Keratinocyte (primary cell): ENCODE results near the gene CTIF. TPM values are rescaled to one million over a fixed set of nuclear protein-coding genes. Genes with fewer than 3 reads are reported as not detected.

Experiments
- DNase-seq: peaks from one replicate; pipeline ENCODE4 v3.0.0-alpha.2; 2011; ENCODE audit warnings: low read depth, missing footprints, low spot score
- FAIRE-seq: peaks from 2 replicates; lab custom pipeline; 2011; peaks lifted over from hg19 to GRCh38; lab: Jason Lieb, UNC
- H2AFZ ChIP-seq: 2 replicates; pipeline ENCODE4 v1.6.0; 2012; ENCODE audit warnings: low read length, control low read depth, inconsistent platforms; ENCODE audit not compliant: control insufficient read depth
- H3K27ac ChIP-seq: 2 replicates; pipeline ENCODE4 v1.5.1; 2011; ENCODE audit warnings: low read length; ENCODE audit not compliant: control insufficient read depth, insufficient read depth
- H3K27me3 ChIP-seq: 3 replicates; pipeline ENCODE4 v1.6.0; 2011; ENCODE audit warnings: low read length; ENCODE audit not compliant: control insufficient read depth, insufficient read depth; ENCODE audit errors: extremely low read depth
- H3K36me3 ChIP-seq, 2 experiments: 2 replicates in 1 of 2; 3 replicates in 1 of 2; pipeline ENCODE4 v1.5.1; 2011; ENCODE audit warnings: low read length in 2 of 2, mild to moderate bottlenecking in 1 of 2; ENCODE audit not compliant: control insufficient read depth in 2 of 2, insufficient read depth in 2 of 2; ENCODE audit errors: extremely low read depth in 1 of 2
- H3K4me1 ChIP-seq: 3 replicates; pipeline ENCODE4 v1.5.1; 2011; ENCODE audit warnings: low read length; ENCODE audit not compliant: control insufficient read depth, insufficient read depth; ENCODE audit errors: extremely low read depth
- H3K4me2 ChIP-seq: 3 replicates; pipeline ENCODE4 v1.6.0; 2011; ENCODE audit warnings: low read depth, low read length; ENCODE audit not compliant: control insufficient read depth, insufficient read depth; ENCODE audit errors: extremely low read depth
- H3K4me3 ChIP-seq, 3 experiments: fragments of 200-600 bp in 1 of 3; sonication (generic) in 1 of 3; 2 replicates in 2 of 3; 3 replicates in 1 of 3; pipeline ENCODE4 v1.5.1; 2011 to 2016; ENCODE audit warnings: low read length in 3 of 3, mild to moderate bottlenecking in 3 of 3, control low read depth in 2 of 3, inconsistent platforms in 1 of 3, low read depth in 1 of 3, mixed read lengths in 1 of 3, mixed run types in 1 of 3, moderate library complexity in 1 of 3; ENCODE audit not compliant: control insufficient read depth in 2 of 3, insufficient read depth in 2 of 3; ENCODE audit errors: extremely low read depth in 1 of 3
- H3K79me2 ChIP-seq: 2 replicates; pipeline ENCODE4 v1.6.0; 2012; ENCODE audit warnings: low read length; ENCODE audit not compliant: control insufficient read depth, insufficient read depth
- H3K9ac ChIP-seq: 3 replicates; pipeline ENCODE4 v1.6.0; 2011; ENCODE audit warnings: low read length; ENCODE audit not compliant: control insufficient read depth, insufficient read depth; ENCODE audit errors: extremely low read depth
- H3K9me1 ChIP-seq: 3 replicates; pipeline ENCODE4 v1.6.0; 2011; ENCODE audit warnings: low read length; ENCODE audit not compliant: control insufficient read depth, insufficient read depth; ENCODE audit errors: extremely low read depth
- H3K9me3 ChIP-seq: 2 replicates; pipeline ENCODE4 v1.5.1; 2012; ENCODE audit warnings: low read depth, low read length; ENCODE audit not compliant: control insufficient read depth
- H4K20me1 ChIP-seq: 3 replicates; pipeline ENCODE4 v1.6.0; 2011; ENCODE audit warnings: low read length; ENCODE audit not compliant: control insufficient read depth, insufficient read depth; ENCODE audit errors: extremely low read depth
- CTCF ChIP-seq, 3 experiments: IDR thresholded peaks in 1 of 3; conservative IDR thresholded peaks in 1 of 3; optimal IDR thresholded peaks in 1 of 3; 2 replicates in 2 of 3; 3 replicates in 1 of 3; pipeline versions ENCODE3 to v1.5.1; 2011; ENCODE audit warnings: low read length in 3 of 3, mild to moderate bottlenecking in 3 of 3, moderate library complexity in 2 of 3, control low read depth in 1 of 3, inconsistent platforms in 1 of 3; ENCODE audit not compliant: insufficient read depth in 2 of 3; ENCODE audit errors: extremely low read depth in 1 of 3
- EZH2 ChIP-seq: IDR thresholded peaks from one replicate; pipeline ENCODE4 v1.6.1; 2012; ENCODE audit warnings: inconsistent platforms, mild to moderate bottlenecking, low read length, moderate library complexity
- dilution Hi-C: fragments of 300-500 bp; cut with MboI; formaldehyde crosslinking; loops from one replicate; pipeline ENCODE4 v1.7.0; 2020; ENCODE audit warnings: low sequenced_read_pairs; ENCODE audit not compliant: extremely low pct_ligation_motif_present
- polyA plus RNA-seq, 5 experiments: library from polyadenylated mRNA; depleted of rRNA in 3 of 5; stranded (reverse) in 3 of 5; stranded (forward) in 1 of 5; unstranded in 1 of 5; fragments of >200 nt; gene quantifications; 1 replicate in 1 of 5; 2 replicates in 3 of 5; 3 replicates in 1 of 5; pipeline versions ENCODE4 v1.2.1 to v1.2.3, GENCODE V29; 2011 to 2012; ENCODE audit warnings: missing spikeins in 2 of 5, low read depth in 1 of 5, low replicate concordance in 1 of 5

Gene CTIF
- polyA plus RNA-seq, 1 donor (not counting 4 experiments of a cell fraction or from before 2014, with no cell fraction given): 15.0 TPM

GRCh38 chr18:48687346-48688042 lies 148.7 kb downstream of the CTIF start:
- no peaks in the 10 kb centered on the region for H3K9me1 ChIP-seq
- FAIRE-seq: no peak
- no peaks in the 10 kb centered on the region for H3K9me3 ChIP-seq
- no peak overlapping the region for H3K4me3 ChIP-seq
- TF ChIP-seq EZH2 (no peak), CTCF (optimal IDR thresholded peaks at IDR 0.05 in 1 of 3, IDR thresholded peaks at IDR 0.05 in 1 of 3, conservative IDR thresholded peaks at IDR 0.05 in 1 of 3; ENCODE audit: extremely low read depth in 1 of 3, insufficient read depth in 2 of 3, low read length in 3 of 3) (no peak)
- H3K4me1 ChIP-seq: no peaks in the 10 kb centered on the region
- H3K27me3 ChIP-seq: no peaks in the 10 kb centered on the region
- no peak overlapping the region for H3K27ac ChIP-seq
- H3K79me2 ChIP-seq: no peaks in the 10 kb centered on the region
- no peak for DNase-seq
- no peak overlapping the region for H3K9ac ChIP-seq
- H3K36me3 ChIP-seq: peaks cover 4 to 13% of the 10 kb centered on the region in 2 experiments
- no peak overlapping the region for H3K4me2 ChIP-seq
- dilution Hi-C loops: no loop called here
- no peaks in the 10 kb centered on the region for H4K20me1 ChIP-seq
- H2AFZ ChIP-seq: no peak overlapping the region

DNA sequence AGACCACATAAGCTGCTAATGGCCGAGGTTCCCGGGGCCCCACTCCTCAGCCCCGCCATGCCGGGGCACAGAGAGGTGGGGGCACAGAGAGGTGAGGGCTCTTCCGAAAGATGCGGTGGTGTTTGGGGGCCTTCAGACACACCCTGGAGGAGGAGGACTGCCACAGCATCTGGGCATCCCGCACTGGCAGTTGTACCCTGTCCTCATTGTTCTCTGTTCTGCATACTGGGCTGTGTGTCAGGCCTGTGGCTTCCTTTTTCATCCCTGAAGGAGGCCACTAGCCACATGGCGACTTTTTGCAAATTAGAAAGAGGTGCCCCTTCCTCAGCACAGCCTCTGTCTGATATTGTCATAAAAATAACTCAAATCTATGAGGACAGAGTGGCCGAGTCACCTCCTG lies 150.1 kb downstream of the CTIF start:
- Histone ChIP-seq H3K9me1 (no peaks in the 10 kb centered on the region), H3K27me3 (no peaks in the 10 kb centered on the region), H4K20me1 (no peaks in the 10 kb centered on the region), H3K36me3 (peaks cover 4 to 8% of the 10 kb centered on the region in 2 experiments), H3K27ac (no peak overlapping the region), H3K4me1 (no peaks in the 10 kb centered on the region), H3K9ac (no peak overlapping the region), H3K4me2 (no peak overlapping the region), H3K9me3 (no peaks in the 10 kb centered on the region), H2AFZ (no peak overlapping the region), H3K79me2 (no peaks in the 10 kb centered on the region), H3K4me3 (no peak overlapping the region)
- dilution Hi-C loops: no loop called here
- no peak for TF ChIP-seq CTCF (optimal IDR thresholded peaks at IDR 0.05 in 1 of 3, IDR thresholded peaks at IDR 0.05 in 1 of 3, conservative IDR thresholded peaks at IDR 0.05 in 1 of 3; ENCODE audit: extremely low read depth in 1 of 3, insufficient read depth in 2 of 3, low read length in 3 of 3)
- no peak for TF ChIP-seq EZH2
- DNase-seq: no peak
- FAIRE-seq: no peak
